H9 (cell line): ENCODE data around the gene CBFA2T2. TPM values are rescaled to one million over a fixed set of nuclear protein-coding genes. Genes with fewer than 3 reads are reported as not detected.

Source experiments
- DNase-seq: peaks from one replicate; pipeline ENCODE4 v3.0.0-alpha.2; 2017
- H2AFZ ChIP-seq: one replicate; pipeline ENCODE4 v1.6.1; 2013; ENCODE audit warnings: mild to moderate bottlenecking, low read length, control low read depth, moderate library complexity
- H2AK5ac ChIP-seq: 2 replicates; pipeline ENCODE4 v1.6.1; 2013; ENCODE audit warnings: low read length, control low read depth, mixed read lengths; ENCODE audit not compliant: insufficient read length
- H2BK120ac ChIP-seq: one replicate; pipeline ENCODE4 v1.6.1; 2013; ENCODE audit warnings: low read depth, mild to moderate bottlenecking, low read length, control low read depth, inconsistent platforms; ENCODE audit not compliant: poor library complexity, severe bottlenecking
- H2BK12ac ChIP-seq: 2 replicates; pipeline ENCODE4 v1.6.1; 2013; ENCODE audit warnings: low read length, control low read depth, mixed read lengths, low read depth; ENCODE audit not compliant: insufficient read length
- H2BK15ac ChIP-seq: 2 replicates; pipeline ENCODE4 v1.6.1; 2013; ENCODE audit warnings: low read depth, low read length, control low read depth
- H2BK20ac ChIP-seq: one replicate; pipeline ENCODE4 v1.6.1; 2013; ENCODE audit warnings: low read depth, mild to moderate bottlenecking, low read length, control low read depth, inconsistent platforms; ENCODE audit not compliant: poor library complexity, severe bottlenecking
- H2BK5ac ChIP-seq: 2 replicates; pipeline ENCODE4 v1.6.1; 2013; ENCODE audit warnings: low read length, control low read depth, mixed read lengths; ENCODE audit not compliant: insufficient read length
- H3K14ac ChIP-seq: 2 replicates; pipeline ENCODE4 v1.6.1; 2013; ENCODE audit warnings: low read length, control low read depth; ENCODE audit not compliant: insufficient read depth
- H3K18ac ChIP-seq: 2 replicates; pipeline ENCODE4 v1.6.1; 2013; ENCODE audit warnings: low read depth, mild to moderate bottlenecking, mixed read lengths, low read length, control low read depth; ENCODE audit not compliant: insufficient read length
- H3K23ac ChIP-seq: 2 replicates; pipeline ENCODE4 v1.6.1; 2013; ENCODE audit warnings: low read length, control low read depth, mixed read lengths, low read depth; ENCODE audit not compliant: insufficient read length
- H3K23me2 ChIP-seq: 2 replicates; pipeline ENCODE4 v1.6.1; 2013; ENCODE audit warnings: low read depth, mild to moderate bottlenecking, mixed read lengths, low read length, control low read depth; ENCODE audit not compliant: insufficient read length, poor library complexity, severe bottlenecking
- H3K27ac ChIP-seq: 2 replicates; pipeline ENCODE4 v1.5.1; 2013; ENCODE audit warnings: low read length, control low read depth, mixed read lengths, low read depth; ENCODE audit not compliant: insufficient read length
- H3K27me3 ChIP-seq: 2 replicates; pipeline ENCODE4 v1.6.1; 2013; ENCODE audit warnings: low read length, control low read depth, inconsistent platforms; ENCODE audit not compliant: insufficient read depth
- H3K4ac ChIP-seq: 2 replicates; pipeline ENCODE4 v1.6.1; 2013; ENCODE audit warnings: low read depth, mild to moderate bottlenecking, control low read depth, inconsistent platforms, low read length, moderate library complexity
- H3K4me1 ChIP-seq: 2 replicates; pipeline ENCODE4 v1.6.1; 2013; ENCODE audit warnings: low read length, control low read depth, inconsistent platforms; ENCODE audit not compliant: insufficient read depth
- H3K4me2 ChIP-seq: 2 replicates; pipeline ENCODE4 v1.6.1; 2013; ENCODE audit warnings: low read length, control low read depth, mixed read lengths; ENCODE audit not compliant: insufficient read length, insufficient read depth
- H3K56ac ChIP-seq: 2 replicates; pipeline ENCODE4 v1.6.1; 2013; ENCODE audit warnings: low read depth, mild to moderate bottlenecking, mixed read lengths, low read length, control low read depth; ENCODE audit not compliant: insufficient read length
- H3K79me1 ChIP-seq: 2 replicates; pipeline ENCODE4 v1.6.1; 2013; ENCODE audit warnings: low read depth, mild to moderate bottlenecking, moderate library complexity, low read length, control low read depth, inconsistent platforms; ENCODE audit not compliant: insufficient read depth, poor library complexity, severe bottlenecking
- H3K79me2 ChIP-seq: 2 replicates; pipeline ENCODE4 v1.6.1; 2013; ENCODE audit warnings: low read length, control low read depth, inconsistent platforms; ENCODE audit not compliant: insufficient read depth
- H3K9ac ChIP-seq: 2 replicates; pipeline ENCODE4 v1.6.1; 2013; ENCODE audit warnings: low read length, control low read depth, mixed read lengths; ENCODE audit not compliant: insufficient read length; ENCODE audit errors: extremely low read depth
- H3K9me3 ChIP-seq: one replicate; pipeline ENCODE4 v1.6.1; 2013; ENCODE audit warnings: low read depth, low read length, inconsistent platforms; ENCODE audit not compliant: control insufficient read depth
- H3T11ph ChIP-seq: one replicate; pipeline ENCODE4 v1.6.1; 2013; ENCODE audit warnings: mild to moderate bottlenecking, low read length, control low read depth, inconsistent platforms
- H4K20me1 ChIP-seq: one replicate; pipeline ENCODE4 v1.6.1; 2013; ENCODE audit not compliant: control insufficient read depth, insufficient read length, insufficient read depth
- H4K5ac ChIP-seq: 2 replicates; pipeline ENCODE4 v1.6.1; 2013; ENCODE audit warnings: low read depth, mild to moderate bottlenecking, mixed read lengths, low read length, control low read depth; ENCODE audit not compliant: insufficient read length
- H4K8ac ChIP-seq: replicated peaks from 2 replicates; pipeline ENCODE4 v1.6.1; 2013; ENCODE audit warnings: low read length, control low read depth, mixed read lengths, low read depth; ENCODE audit not compliant: insufficient read length
- H4K91ac ChIP-seq: 2 replicates; pipeline ENCODE4 v1.6.1; 2013; ENCODE audit warnings: low read depth, mild to moderate bottlenecking, moderate library complexity, mixed read lengths, low read length, control low read depth; ENCODE audit not compliant: insufficient read length
- H3K27ac Mint-ChIP-seq, 3 experiments: 2 replicates in 2 of 3; 3 replicates in 1 of 3; pipeline ENCODE4 v1.8.0; 2020 to 2021; ENCODE audit warnings: mixed read lengths in 3 of 3, mild to moderate bottlenecking in 1 of 3, moderate library complexity in 1 of 3
- H3K27me3 Mint-ChIP-seq: 2 replicates; pipeline ENCODE4 v1.8.0; 2021; ENCODE audit warnings: low read depth, mild to moderate bottlenecking, moderate library complexity, mixed read lengths
- H3K36me3 Mint-ChIP-seq, 3 experiments: 2 replicates in 2 of 3; 3 replicates in 1 of 3; pipeline ENCODE4 v1.8.0; 2020 to 2021; ENCODE audit warnings: low read depth in 3 of 3, mixed read lengths in 3 of 3; ENCODE audit not compliant: insufficient read depth in 1 of 3
- H3K4me1 Mint-ChIP-seq, 2 experiments: 2 replicates each; pipeline ENCODE4 v1.8.0; 2020; ENCODE audit warnings: mixed read lengths in 2 of 2
- H3K4me3 Mint-ChIP-seq, 2 experiments: 2 replicates in 1 of 2; 3 replicates in 1 of 2; pipeline ENCODE4 v1.8.0; 2020 to 2021; ENCODE audit warnings: mild to moderate bottlenecking in 2 of 2, mixed read lengths in 2 of 2, moderate library complexity in 1 of 2
- H3K9me3 Mint-ChIP-seq, 2 experiments: 2 replicates in 1 of 2; 3 replicates in 1 of 2; pipeline ENCODE4 v1.8.0; 2020; ENCODE audit warnings: mild to moderate bottlenecking in 2 of 2, mixed read lengths in 2 of 2, moderate library complexity in 1 of 2
- WGBS: extraction: QIAGEN DNeasy Blood & Tissue Kit; methylation state at CpG from one replicate; pipeline ENCODE4 v1.1.7; 2013; ENCODE audit warnings: missing lambda C conversion rate, low lambda C conversion rate, mixed read lengths; ENCODE audit not compliant: insufficient read length; ENCODE audit errors: extremely low coverage; 5-methylcytosine and 5-hydroxymethylcytosine counted together
- total RNA-seq: library from RNA; stranded (reverse); gene quantifications from 2 replicates; pipeline ENCODE4 v1.2.1, GENCODE V29; 2021
- TF ChIP-seq, protein P1 (sequence below): fragments of 200-600 bp; sonication (generic); conservative IDR thresholded peaks from 3 replicates; pipeline ENCODE4 v1.8.0; 2021; ENCODE audit warnings: antibody characterized with exemption, mild to moderate bottlenecking

Gene CBFA2T2
- total RNA-seq, 1 experiment from 2014 or later = 11.2 TPM

DNA sequence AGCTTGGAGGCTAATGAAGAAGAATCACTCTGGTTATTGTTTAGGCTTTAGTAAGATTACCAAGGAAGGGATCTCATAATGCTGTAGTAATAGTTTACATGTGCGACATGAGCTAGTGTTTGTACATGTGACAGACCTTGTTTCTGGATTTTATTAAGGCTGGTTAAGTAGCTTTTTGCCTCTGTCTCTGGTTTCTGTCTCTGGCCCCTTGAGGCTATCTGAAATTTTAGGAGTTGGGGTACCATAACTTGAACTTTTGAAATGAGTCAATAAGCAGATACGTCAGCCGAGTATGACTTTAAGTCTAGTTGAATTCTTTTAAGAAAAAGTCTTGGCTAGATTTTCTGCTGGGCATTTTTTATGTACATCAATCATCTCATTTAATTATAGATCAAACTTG is 9.5 kb downstream of the CBFA2T2 start:
- no peak overlapping the region for H2AFZ ChIP-seq
- no peak overlapping the region for H2BK5ac ChIP-seq
- no peak overlapping the region for H4K8ac ChIP-seq
- H4K91ac ChIP-seq = no peak overlapping the region
- Mint-ChIP-seq H3K36me3 (peaks cover 0 to 2% (median 0%) of the 10 kb centered on the region in 3 experiments; a peak in 1 of 7 replicates), H3K9me3 (no peaks in the 10 kb centered on the region; a peak in 1 of 5 replicates), H3K27ac (no peak overlapping the region), H3K4me1 (peaks cover 9 to 18% of the 10 kb centered on the region in 2 experiments), H3K4me3 (no peak overlapping the region), H3K27me3 (no peaks in the 10 kb centered on the region; the same call in 1 of the 2 replicates)
- no CpG with 5 or more reads among the region's 3 CpGs for WGBS
- H3K4me1 ChIP-seq = no peaks in the 10 kb centered on the region
- H3K23ac ChIP-seq = no peak overlapping the region
- H3K9ac ChIP-seq = no peak overlapping the region
- no peaks in the 10 kb centered on the region for H3K23me2 ChIP-seq
- no peak for DNase-seq
- H3K27me3 ChIP-seq = no peaks in the 10 kb centered on the region
- no peak overlapping the region for H2BK15ac ChIP-seq
- H3K4me2 ChIP-seq = no peak overlapping the region
- no peak overlapping the region for H4K5ac ChIP-seq
- no peak overlapping the region for H3K27ac ChIP-seq
- H3K79me2 ChIP-seq = no peaks in the 10 kb centered on the region
- H3T11ph ChIP-seq = no peak overlapping the region
- H2BK20ac ChIP-seq = no peak overlapping the region
- H3K14ac ChIP-seq = no peak overlapping the region
- no peaks in the 10 kb centered on the region for H4K20me1 ChIP-seq
- H2AK5ac ChIP-seq = no peak overlapping the region
- H3K9me3 ChIP-seq = no peaks in the 10 kb centered on the region
- H2BK120ac ChIP-seq = no peak overlapping the region
- no peak overlapping the region for H3K4ac ChIP-seq
- no peaks in the 10 kb centered on the region for H3K79me1 ChIP-seq
- no peak overlapping the region for H3K18ac ChIP-seq
- no peak overlapping the region for H3K56ac ChIP-seq
- TF ChIP-seq, protein P1, sequence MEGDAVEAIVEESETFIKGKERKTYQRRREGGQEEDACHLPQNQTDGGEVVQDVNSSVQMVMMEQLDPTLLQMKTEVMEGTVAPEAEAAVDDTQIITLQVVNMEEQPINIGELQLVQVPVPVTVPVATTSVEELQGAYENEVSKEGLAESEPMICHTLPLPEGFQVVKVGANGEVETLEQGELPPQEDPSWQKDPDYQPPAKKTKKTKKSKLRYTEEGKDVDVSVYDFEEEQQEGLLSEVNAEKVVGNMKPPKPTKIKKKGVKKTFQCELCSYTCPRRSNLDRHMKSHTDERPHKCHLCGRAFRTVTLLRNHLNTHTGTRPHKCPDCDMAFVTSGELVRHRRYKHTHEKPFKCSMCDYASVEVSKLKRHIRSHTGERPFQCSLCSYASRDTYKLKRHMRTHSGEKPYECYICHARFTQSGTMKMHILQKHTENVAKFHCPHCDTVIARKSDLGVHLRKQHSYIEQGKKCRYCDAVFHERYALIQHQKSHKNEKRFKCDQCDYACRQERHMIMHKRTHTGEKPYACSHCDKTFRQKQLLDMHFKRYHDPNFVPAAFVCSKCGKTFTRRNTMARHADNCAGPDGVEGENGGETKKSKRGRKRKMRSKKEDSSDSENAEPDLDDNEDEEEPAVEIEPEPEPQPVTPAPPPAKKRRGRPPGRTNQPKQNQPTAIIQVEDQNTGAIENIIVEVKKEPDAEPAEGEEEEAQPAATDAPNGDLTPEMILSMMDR = no peak
- no peak overlapping the region for H2BK12ac ChIP-seq
